Right kidney (tissue), 1 donor: ENCODE measurements around the gene TMEM119.
"Not testable (repeated sequence)": the region's sequence is repeated elsewhere in the genome, so short reads cannot be mapped to it uniquely, and the experiment has no call there.

Experiments
- DNase-seq: peaks from one replicate; pipeline ENCODE4 v3.0.0-alpha.2; 2016

TMEM119 gene

DNA sequence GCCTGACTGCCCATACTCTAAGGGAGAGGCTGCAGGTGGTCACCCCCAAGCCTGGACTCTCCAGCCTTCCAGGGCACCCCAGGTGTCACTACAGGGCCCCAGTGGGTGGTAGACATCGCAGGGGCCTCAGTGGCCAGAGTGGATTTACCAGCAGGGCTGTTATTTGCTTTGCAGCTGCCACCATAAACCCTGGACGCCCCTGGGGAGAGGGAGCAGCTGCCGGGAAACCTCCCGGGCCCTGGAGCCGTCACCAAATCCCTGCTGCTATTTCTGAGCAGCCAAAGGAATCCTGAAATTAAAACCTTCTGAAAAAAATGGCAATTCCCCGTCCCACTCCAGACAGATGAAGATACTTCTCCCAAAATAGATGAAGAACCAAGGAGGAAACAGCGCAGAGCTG, 13.9 kb downstream of the TMEM119 start:
- no peak for DNase-seq

DNA sequence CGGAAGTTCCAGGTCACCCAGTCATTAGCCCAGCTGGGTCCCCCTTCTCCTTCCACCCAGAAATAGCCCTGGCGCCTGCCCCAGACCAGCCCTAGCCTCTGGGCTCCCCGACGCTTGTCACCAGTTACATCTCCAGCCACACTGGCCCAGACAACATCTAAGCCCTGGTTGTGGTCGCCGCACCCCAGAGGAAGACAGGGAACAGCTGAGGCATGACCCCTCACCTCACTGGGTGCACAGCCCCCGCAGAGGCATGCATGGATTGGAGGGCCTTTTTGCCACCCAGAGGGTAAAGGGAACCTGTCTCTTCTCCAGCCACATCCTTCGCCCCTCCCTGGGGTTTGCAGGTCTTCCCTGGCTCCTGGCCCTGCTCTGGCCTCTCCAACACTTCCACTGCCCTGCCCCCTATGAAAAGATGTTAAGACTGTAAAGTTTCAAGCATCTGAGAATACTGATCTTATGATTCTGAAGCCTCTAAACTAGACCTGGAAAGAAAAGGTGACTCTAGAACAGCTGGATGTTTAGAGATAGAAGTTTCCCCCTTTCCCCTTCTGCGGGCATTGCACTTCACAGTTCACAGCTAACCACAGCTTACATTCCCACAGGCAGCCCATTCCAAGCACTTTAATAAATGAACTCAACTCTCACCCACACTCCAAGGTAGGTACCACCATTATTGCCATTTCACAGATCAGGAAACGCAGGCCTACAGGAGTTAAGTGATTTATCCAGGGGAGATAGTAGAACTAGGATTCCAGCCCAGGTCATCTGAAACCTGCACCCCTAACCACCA, 14.7 kb downstream of the TMEM119 start:
- no peak for DNase-seq

DNA sequence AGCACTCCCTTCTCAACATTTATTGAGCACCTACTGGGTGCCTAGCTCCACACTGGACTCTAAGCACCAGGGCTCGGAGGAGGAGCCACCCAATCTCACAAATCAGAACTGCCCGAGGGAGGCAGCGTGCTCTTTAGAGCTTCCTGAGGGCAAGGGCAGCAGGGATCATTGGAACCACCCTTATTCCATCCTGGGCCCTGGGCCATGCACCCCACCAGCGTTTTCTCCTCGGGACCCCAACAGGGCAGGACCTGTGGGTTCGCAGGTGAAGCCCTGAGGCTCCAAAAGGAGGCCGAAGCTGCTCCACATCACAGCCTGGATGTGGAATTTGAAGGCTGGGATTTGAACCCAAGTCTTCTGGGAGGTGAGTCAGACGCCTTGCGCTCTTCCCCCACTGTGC, 15.4 kb downstream of the TMEM119 start:
- DNase-seq = no peak

DNA sequence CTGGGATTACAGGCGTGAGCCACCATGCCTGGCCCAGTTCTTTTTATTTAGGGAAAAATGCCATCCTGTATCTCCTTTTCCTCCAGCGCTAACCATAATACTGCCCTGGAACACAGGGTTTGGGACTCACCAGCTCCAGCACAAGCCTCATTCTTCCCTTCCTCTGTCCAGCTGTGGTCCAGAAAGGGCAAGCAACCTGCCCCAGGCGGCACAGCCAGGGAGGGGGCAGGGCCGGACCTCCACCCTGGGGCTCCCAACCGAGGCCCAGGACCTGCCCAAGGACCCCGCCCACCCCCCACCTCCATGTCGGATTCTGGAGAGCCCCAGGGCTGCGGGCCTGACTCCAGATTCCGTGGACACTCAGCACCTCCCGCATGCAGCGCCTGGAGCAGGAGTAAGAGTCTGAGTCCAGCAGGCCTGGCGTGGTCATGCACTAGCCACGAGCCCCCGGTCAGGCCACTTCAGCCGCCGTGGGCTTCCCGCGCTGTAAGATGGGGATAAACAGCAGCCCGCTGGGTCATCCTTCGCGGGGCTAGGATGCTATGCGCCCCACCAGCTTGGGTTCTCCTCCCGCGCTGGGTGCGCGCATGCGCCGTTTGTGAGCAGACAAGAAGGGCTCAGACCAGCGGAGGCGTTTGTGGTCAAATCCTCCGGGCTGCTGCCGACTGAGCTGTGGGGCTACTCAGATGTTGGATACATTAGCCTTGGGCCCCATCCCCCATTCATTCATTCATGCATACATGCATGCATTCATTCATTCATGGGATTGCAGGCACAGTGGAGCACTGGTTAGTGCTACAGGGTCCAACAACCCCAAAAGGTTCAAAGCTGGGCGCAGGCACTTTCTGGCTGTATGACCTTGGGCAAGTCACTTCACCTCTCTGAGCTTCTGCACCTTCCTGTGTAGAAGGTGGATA, 16.3 kb downstream of the TMEM119 start:
- DNase-seq = no peak

DNA sequence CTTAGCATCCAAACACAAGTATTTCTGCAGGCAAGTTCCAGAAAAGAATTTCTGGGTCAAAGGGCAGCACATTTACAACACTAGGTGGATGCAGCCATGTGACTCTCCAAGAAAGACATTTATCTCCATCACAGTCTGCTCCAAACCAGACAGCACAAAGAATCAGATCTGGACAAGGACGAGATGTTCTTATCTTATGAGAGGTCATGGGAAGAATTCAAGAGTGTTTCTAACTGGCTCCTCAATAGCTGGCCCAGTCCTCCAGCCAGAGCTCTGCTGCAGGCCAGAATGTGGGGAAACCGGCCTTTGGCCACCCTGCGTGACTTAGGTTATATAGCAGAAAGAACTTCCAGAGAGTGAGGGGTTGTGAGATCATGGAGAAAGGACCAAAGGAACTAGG, 17.4 kb downstream of the TMEM119 start:
- no peak for DNase-seq

DNA sequence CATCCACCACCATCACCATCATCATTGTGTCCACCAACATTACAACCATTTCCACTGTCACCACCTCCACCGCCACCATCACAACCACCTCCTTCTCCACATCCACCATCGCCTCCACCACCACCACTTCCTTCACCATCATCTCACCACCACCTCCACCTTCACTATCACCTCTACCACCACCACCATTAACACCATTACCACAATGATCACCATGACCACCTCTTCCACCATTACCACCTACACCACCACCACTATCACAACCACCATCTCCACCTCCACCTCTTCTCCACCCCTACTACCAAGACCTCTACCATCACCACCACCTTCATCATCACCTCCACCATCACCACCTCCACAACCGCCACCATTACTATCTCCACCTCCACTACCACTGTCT, 19.1 kb downstream of the TMEM119 start:
- no peak for DNase-seq

DNA sequence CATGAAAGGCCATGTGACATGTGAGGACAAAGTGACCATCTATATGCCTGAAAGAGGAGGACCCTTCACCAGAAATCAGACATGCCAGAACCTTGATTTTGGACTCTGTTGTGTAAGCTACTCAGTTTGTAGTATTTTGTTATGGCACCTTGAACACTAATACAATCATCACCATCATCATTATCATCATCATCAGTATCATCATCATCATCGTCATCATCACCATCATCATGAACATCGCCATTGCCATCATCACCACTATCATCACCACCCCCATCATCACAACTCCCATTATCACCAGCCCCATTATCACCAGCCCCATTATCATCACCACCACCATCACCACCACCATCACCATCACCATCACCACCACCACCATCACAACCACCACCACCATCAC, 19.6 kb downstream of the TMEM119 start:
- no peak for DNase-seq

DNA sequence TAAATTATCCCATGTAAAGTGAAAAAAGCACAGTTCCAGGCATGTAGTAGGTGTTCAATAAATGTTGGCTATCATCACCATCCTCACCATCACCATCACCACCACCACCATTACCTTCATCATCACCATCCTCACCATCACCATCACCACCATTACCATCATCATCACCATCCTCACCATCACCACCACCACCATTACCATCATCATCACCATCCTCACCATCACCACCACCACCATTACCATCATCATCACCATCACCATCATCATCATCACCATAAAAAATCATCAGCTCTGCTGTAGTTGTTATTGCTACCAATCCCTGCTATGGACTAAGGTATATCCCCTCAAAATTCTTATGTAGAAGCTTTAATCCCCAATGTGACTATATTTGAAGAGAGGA, 20.4 kb downstream of the TMEM119 start:
- DNase-seq = no peak

DNA sequence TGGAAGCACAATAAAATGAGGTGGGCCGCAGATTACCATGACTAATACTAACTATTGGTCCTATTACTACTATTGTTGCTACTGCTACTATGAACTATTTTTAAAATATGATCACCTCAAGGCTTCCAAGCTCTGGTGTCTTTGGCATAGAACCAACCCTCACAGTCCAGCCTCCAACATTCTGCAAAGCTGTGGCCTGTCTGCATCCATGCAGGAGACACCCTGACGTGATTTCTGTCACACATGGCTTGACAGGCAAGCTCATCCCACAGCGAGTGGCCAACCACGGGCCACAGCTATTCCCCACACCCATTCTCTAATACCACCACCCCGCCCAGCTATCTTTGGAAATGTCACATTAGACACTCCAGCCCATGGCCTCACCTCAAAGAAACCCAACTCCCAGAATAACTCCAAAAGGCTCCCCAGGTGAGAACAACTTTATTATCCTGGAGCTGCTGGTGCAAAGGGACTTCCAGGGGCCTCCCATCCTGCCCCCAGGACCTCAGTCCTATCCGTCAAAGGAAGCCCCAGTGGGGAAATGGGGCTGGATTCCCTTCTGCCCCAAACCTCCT, 21.1 kb downstream of the TMEM119 start:
- no peak for DNase-seq

DNA sequence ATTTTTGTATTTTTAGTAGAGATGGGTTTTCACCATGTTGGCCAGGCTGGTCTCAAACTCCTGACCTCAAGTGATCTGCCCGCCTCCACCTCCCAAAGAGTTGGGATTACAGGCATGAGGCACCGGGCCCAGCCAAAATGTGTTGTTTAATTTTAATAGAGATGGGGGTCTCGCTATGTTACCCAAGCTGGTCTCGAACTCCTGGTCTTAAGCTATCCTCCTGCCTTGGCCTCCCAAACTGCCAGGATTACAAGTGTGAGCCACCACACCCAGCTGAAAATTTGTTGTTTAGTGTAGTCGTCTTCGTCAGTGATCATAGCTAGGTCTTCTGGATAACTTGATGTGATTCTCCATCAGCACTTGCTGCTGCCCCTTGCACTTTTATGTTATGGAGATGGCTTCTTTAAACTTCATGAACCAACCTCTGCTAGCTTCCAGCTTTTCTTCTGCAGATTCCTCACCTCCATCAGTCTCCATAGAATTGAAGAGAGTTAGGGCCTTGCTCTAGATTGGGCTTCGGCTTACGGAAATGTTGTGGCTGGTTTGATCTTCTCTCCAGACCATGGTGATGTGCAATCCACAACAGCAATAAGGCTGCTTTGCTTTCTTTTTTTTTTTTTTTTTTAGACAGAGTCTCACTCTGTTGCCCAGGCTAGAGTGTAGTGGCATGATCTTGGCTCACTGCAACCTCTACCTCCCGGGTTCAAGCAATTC, 22.5 kb downstream of the TMEM119 start:
- no peak for DNase-seq

DNA sequence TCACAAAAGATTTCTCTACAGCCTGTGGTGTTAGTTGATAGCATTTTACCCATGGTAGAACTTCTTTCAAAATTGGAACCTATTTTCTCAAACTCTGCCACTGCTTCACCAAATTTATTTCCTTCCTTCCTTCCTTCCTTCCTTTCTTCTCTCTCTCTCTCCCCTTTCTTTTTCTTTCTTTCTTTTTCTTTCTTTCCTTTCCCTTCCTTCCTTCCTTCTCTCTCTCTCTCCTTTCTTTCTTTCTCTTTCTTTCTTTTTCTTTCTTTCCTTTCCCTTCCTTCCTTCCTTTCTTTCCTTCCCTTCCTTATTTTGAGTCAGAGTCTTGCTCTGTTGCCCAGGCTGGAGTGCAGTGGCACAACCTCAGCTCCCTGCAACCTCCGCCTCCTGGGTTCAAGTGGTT, 23.6 kb downstream of the TMEM119 start:
- DNase-seq = not testable (repeated sequence)

DNA sequence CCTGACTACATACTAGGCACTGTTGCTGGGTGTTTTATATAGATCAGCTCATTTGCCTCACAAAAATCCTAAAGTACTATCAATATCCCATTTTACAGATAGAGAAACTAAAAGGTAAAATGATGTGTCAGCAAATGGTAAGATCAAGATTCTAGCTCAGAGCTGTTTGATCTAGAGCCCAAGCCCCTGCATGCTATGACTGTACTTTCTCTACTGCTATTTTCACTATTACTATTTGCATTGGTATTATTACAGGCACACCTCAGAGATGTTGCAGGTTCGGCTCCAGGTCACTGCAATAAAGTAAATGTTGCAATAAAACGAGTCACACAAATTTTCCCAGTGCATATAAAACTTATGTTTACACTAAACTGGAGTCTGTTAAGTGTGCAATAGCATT, 24.6 kb downstream of the TMEM119 start:
- no peak for DNase-seq

DNA sequence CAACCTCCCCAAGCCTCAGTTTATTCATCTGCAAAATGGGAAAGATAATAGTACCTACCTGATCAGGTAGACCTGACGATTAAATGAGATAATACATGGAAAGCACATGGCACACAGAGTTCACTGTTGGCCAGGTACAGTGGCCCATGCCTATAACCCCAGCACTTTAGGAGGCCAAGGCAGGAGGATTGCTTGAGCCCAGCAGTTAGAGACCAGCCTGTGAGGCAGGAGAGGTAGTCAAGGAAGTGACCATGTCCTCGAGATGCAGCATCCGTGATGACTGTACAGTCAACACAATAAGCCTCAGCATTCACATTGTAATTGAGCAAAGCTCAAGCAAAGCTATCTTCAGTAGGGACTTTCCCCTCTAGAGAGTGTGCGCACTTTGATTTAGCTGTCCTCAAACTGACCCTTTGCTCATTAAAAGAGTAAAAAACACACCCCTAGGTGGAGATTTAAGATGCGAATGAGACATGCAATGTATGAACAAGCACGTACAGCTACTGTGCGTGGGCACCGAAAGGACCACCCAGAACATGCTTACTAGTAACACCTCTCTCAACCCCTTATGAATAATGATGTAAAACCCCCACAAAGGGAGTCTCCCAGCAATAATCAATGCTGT, 25.6 kb downstream of the TMEM119 start:
- DNase-seq = no peak

DNA sequence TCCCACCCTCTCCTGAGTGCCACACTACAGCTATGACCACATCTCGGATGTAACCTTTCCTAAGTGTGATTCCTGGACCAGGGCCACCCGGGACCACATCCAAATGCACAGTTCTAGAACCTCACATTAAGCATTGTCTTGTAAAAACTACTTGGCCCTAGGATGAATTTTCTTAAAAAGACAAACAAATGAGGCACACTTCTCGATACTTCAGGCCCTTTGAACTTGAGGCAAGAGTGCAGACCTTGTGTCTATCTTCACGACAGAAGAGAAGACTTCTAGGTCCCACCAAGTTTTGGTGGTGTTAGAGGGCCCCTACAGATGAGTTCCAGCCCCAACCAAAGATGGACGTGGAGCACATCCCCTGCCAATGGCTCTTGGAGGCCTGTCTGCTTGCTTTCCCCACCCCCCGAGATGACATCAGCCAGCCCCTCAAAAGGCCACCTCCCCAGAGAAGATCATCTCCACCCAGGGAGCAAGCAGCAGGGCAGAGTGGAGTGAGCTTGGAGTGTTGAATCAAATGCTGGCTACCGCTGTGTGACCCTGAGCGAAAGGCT, 26.2 kb downstream of the TMEM119 start:
- no peak for DNase-seq

DNA sequence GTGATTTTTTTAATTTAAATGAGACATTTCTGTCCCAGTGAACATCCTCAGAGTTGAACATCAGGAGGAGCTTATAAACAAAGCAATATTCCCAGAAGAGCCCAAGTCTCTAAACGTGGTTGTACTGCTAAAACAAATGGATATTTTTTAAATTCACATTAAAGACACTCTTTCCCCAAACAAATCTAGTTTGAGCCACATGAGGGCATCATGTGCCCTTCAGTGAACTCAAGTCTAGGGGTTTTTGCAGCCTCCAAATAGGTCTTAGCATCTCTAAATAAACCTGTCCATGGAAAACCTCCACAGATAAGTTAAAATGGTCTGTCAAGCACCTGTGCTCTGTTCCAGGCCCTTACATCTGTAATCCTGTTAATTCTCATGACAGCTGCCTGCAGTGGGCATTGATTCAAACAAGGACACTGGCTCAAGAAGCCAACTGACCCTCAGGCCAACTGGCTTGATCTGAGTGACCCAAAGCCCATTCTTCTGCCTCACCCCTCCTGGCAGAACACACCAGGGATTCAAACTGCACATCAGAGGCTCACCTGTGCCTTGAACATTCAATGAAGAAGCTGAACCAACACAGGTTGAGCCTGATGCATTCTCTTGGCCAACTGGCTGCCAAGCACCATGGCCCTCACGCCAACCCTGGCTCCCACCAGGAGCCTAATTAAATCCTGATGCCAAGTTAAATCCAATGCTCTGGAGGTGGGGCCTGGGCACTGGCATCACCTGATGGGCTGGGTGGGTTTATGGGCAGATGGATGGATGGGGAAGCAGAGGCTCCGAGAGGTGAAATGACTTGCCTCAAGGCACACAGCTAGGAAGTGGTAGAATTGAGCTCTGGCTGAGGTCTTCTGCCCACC, 26.9 kb downstream of the TMEM119 start:
- DNase-seq = no peak

DNA sequence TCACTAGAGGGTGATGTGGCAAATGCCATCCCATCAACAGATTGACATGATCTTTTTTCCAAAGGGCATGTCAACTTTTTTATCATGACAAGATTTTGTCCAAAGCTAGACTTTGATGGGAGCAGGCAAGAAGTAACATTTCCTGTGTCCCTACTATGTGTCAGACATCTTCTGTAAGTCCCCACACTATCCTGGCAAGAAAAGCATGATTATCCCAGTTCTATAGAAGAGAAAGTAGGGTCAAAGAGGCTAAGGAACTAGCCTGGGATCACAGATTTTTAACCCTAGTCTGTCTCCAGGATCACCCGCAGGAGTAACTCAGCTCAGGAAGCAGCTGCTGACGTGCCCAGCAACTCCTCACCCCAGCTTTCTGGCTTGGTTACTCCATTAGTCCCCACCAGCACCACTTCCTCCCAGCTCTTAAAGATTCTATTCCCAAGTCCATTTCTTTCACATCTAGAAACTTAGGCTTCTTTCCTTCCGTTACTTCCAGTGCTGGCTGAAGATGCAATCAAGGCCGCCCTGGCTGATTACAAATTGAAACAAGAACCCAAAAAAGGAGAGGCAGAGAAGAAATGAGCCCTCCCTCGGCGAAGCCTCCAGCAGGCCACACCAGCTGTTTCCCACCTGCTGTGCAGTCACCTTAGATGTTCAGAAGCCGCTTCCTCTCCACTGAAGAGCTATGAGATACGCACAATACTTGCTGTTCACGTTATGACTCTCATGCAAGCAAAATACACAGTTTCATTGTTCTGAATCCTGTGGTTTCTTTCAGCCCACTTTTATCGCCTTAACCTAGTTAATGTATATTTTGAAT, 29.3 kb downstream of the TMEM119 start:
- DNase-seq = no peak

DNA sequence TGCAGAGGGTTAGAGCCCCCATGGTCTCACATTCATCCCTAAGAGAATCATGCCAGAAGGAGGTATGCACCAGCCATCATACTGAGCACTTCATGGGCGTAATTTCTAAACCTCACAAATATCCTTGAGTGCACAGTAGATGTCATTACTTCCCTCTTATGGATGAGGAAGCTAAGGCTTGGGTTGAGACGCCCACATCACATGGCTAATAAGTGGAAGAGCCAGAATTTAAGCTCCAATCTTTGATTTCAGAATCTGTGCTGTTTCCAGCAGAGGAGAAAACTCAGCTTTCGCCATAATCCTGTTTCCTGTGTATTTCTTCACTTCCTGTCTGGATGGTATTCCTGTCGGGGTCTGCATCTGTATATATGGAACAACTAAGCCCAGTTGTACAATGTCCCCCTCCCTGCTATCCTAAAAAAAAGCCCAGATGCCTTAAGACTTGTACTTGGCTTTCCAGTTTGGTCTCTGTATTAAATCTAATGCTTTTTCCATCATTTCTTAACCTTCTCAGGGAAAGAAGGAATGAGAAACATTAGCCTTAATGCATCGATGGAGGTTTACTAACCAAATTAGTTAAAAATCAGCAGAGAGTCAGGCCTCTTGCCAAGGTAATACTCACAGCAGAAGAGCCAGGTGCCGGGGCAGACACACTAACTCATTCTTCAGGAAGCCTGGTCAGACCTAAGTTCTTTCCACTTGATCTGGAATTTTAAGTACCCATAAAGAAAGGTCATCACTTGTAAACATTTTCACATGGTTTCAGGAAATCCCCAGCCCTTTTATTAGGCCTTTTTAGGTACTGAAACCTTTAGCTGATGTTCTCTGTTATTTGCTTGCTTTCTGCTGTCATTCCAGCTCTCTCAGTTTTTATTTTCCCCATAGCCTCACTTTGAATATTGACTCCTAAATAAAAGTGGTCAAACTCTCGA, 30.2 kb downstream of the TMEM119 start:
- no peak for DNase-seq

DNA sequence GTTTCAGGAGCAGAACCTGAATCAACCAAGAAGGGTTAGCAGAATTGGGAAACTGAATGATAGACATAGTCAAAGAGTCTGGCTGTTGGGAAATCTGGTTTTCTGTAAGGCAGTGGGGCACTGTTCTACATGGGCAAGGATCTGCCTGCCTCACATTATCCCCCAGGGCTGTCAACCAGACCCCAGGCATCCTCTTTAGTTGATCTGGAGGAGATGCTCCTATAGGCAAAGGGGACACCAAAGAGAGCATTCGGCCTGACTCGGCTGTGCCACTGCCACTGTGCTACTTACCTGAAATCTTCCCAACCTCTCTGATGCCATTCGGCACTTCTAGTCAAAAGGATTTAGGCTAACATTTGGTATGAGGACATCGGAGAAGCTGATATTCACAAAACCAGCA, 31.4 kb downstream of the TMEM119 start:
- DNase-seq = no peak

DNA sequence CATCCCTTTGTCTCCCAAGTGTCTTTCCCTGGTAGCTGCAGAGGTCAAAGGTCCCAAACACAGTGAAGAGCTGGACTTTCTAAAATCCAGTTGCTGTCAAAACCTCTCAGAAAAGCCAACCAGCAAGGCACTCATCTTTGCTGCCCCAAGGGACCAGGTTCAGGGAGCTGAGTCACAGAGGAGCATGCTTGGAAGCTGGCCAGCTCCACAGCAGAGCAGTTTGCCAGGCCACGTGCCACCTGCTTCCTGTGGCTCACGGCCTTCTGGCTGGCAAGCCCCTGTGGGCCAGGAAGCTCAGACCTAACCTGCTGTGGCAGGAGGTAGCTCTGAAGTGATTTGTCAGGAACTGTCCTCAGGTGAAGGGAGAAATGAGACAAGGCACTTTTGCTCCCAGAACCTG, 31.9 kb downstream of the TMEM119 start:
- DNase-seq = no peak
